Small intestine (tissue), 7 donors: ENCODE results near the gene KLF3. TPM values are rescaled to one million over a fixed set of nuclear protein-coding genes. Genes with fewer than 3 reads are reported as not detected.
A peak's percentile ranks its signal among the peaks of the same experiment; 100 is the strongest.

Source experiments
- DNase-seq, 2 donors: peaks; one replicate each; pipeline versions ENCODE4 v3.0.0 to v3.0.0-alpha.2; 2013
- FAIRE-seq: peaks from 2 replicates; lab custom pipeline; 2012; peaks lifted over from hg19 to GRCh38; lab: Jason Lieb, UNC
- H3K27ac ChIP-seq, 3 donors: one replicate each; pipeline ENCODE4 v1.5.1; 2013; ENCODE audit warnings: low read length in 2 of 3, mild to moderate bottlenecking in 2 of 3, control low read depth in 1 of 3, inconsistent platforms in 1 of 3, low read depth in 1 of 3, moderate library complexity in 1 of 3
- H3K27me3 ChIP-seq, 3 donors: one replicate each; pipeline ENCODE4 v1.6.1; 2013; ENCODE audit warnings: low read length in 3 of 3, inconsistent platforms in 1 of 3; ENCODE audit not compliant: control insufficient read depth in 3 of 3, insufficient read depth in 3 of 3
- H3K36me3 ChIP-seq, 3 donors: one replicate each; pipeline ENCODE4 v1.6.1; 2013; ENCODE audit warnings: low read length in 3 of 3, inconsistent platforms in 1 of 3, low read depth in 1 of 3, mild to moderate bottlenecking in 1 of 3, moderate library complexity in 1 of 3; ENCODE audit not compliant: control insufficient read depth in 3 of 3, insufficient read depth in 2 of 3
- H3K4me1 ChIP-seq, 3 donors: one replicate each; pipeline ENCODE4 v1.6.1; 2013; ENCODE audit warnings: low read length in 2 of 3, inconsistent platforms in 1 of 3, low read depth in 1 of 3, mild to moderate bottlenecking in 1 of 3, moderate library complexity in 1 of 3; ENCODE audit not compliant: control insufficient read depth in 3 of 3, insufficient read depth in 2 of 3
- H3K4me3 ChIP-seq, 3 donors: one replicate each; pipeline ENCODE4 v1.5.1; 2013; ENCODE audit warnings: low read length in 3 of 3, control low read depth in 1 of 3, inconsistent platforms in 1 of 3, low read depth in 1 of 3, mild to moderate bottlenecking in 1 of 3, moderate library complexity in 1 of 3
- H3K9me3 ChIP-seq, 2 donors: one replicate each; pipeline ENCODE4 v1.6.1; 2013; ENCODE audit warnings: low read depth in 1 of 2, low read length in 1 of 2; ENCODE audit not compliant: control insufficient read depth in 2 of 2, insufficient read depth in 1 of 2
- WGBS, 3 donors: extraction: QIAGEN DNeasy Blood & Tissue Kit; methylation state at CpG; one replicate each; pipeline ENCODE4 v1.1.7; 2013; 5-methylcytosine and 5-hydroxymethylcytosine counted together
- polyA plus RNA-seq, 4 donors: library from polyadenylated mRNA; stranded (reverse) in 3 of 4; unstranded in 1 of 4; fragments of 200-250 nt in 3 of 4; fragments of 120-200 nt in 1 of 4; gene quantifications; one replicate each; pipeline versions ENCODE4 v1.2.1 to v1.2.3, GENCODE V29; 2013
- donor health status: healthy with polysubstance abuse.
- donor health status: control.
- donor health status: control.
- donor health status: Bipolar disorder and iron deficiency.
- donor health status: healthy.

KLF3 gene
- polyA plus RNA-seq, 4 donors = 32.0 to 91.0 (median 34.5) TPM

GRCh38 chr4:38659346-38659745 is 4.7 kb upstream of the KLF3 start:
- Histone ChIP-seq H3K4me3 (no peak overlapping the region), H3K36me3 (no peaks in the 10 kb centered on the region), H3K27ac (no peak overlapping the region), H3K4me1 (peaks cover 0 to 15% (median 0%) of the 10 kb centered on the region in 3 donors), H3K9me3 (no peaks in the 10 kb centered on the region), H3K27me3 (no peaks in the 10 kb centered on the region)
- WGBS, 3 donors = 74 to 78% (median 78%) methylated on average over 3 of the region's 3 CpGs
- no peak for FAIRE-seq
- no peak for DNase-seq

GRCh38 chr4:38660838-38661237 is 3.2 kb upstream of the KLF3 start:
- WGBS, 3 donors = 96 to 98% (median 96%) methylated on average over 4 of the region's 4 CpGs
- Histone ChIP-seq H3K27ac (no peak overlapping the region), H3K36me3 (no peaks in the 10 kb centered on the region), H3K27me3 (no peaks in the 10 kb centered on the region), H3K4me1 (peaks cover 0 to 15% (median 0%) of the 10 kb centered on the region in 3 donors), H3K9me3 (no peaks in the 10 kb centered on the region), H3K4me3 (no peak overlapping the region)
- FAIRE-seq = no peak
- DNase-seq = no peak

GRCh38 chr4:38661371-38661770 is 2.6 kb upstream of the KLF3 start:
- no peak for FAIRE-seq
- Histone ChIP-seq H3K27ac (peak overlapping the region in 2 of 3 donors; percentile 18 to 98), H3K27me3 (no peaks in the 10 kb centered on the region), H3K4me1 (peaks cover 0 to 15% (median 0%) of the 10 kb centered on the region in 3 donors), H3K9me3 (no peaks in the 10 kb centered on the region), H3K36me3 (no peaks in the 10 kb centered on the region), H3K4me3 (no peak overlapping the region)
- WGBS, 3 donors = 91 to 97% (median 97%) methylated on average over 3 of the region's 3 CpGs
- no peak for DNase-seq

GRCh38 chr4:38662522-38663089 is 1.4 kb upstream of the KLF3 start:
- Histone ChIP-seq H3K4me3 (peak overlapping the region; percentile 59 to 100 (median 70)), H3K36me3 (no peaks in the 10 kb centered on the region), H3K4me1 (peaks cover 0 to 19% (median 0%) of the 10 kb centered on the region in 3 donors), H3K27ac (peak overlapping the region; percentile 98 to 100 (median 99)), H3K27me3 (no peaks in the 10 kb centered on the region), H3K9me3 (no peaks in the 10 kb centered on the region)
- DNase-seq = peak; percentile 63 to 66
- no peak for FAIRE-seq
- 11 to 28% (median 26%) methylated on average over 26 of the region's 26 CpGs for WGBS, 3 donors

GRCh38 chr4:38663090-38663800 is 754 bp upstream of the KLF3 start:
- H3K9me3 ChIP-seq = no peaks in the 10 kb centered on the region
- H3K36me3 ChIP-seq = no peaks in the 10 kb centered on the region
- peak overlapping the region; percentile 98 to 100 (median 99) for H3K27ac ChIP-seq
- 0 to 1% (median 1%) methylated on average over 35 to 85 of the region's 85 CpGs for WGBS, 3 donors
- no peaks in the 10 kb centered on the region for H3K27me3 ChIP-seq
- DNase-seq (peak in 1 of 2 donors; percentile 83), FAIRE-seq (no peak)
- peaks cover 0 to 21% (median 0%) of the 10 kb centered on the region in 3 donors for H3K4me1 ChIP-seq
- peak overlapping the region; percentile 59 to 100 (median 70) for H3K4me3 ChIP-seq

GRCh38 chr4:38664706-38665401 is 855 bp downstream of the KLF3 start:
- FAIRE-seq (no peak), DNase-seq (peak; percentile 68 to 84)
- Histone ChIP-seq H3K9me3 (no peaks in the 10 kb centered on the region), H3K4me3 (peak overlapping the region; percentile 87 to 100 (median 100)), H3K27ac (peak overlapping the region; percentile 96 to 100 (median 98)), H3K36me3 (peaks cover 0 to 3% (median 0%) of the 10 kb centered on the region in 3 donors), H3K4me1 (peaks cover 0 to 33% (median 4%) of the 10 kb centered on the region in 3 donors), H3K27me3 (no peaks in the 10 kb centered on the region)
- WGBS, 3 donors = 1 to 3% (median 2%) methylated on average over 18 to 53 of the region's 53 CpGs

- 6 to 15% (median 14%) methylated on average over 5 of the region's 5 CpGs for WGBS, 3 donors
- H3K27me3 ChIP-seq = no peaks in the 10 kb centered on the region
- H3K36me3 ChIP-seq = peaks cover 0 to 7% (median 0%) of the 10 kb centered on the region in 3 donors
- FAIRE-seq = no peak
- DNase-seq = peak; percentile 33 to 48
- H3K27ac ChIP-seq = peak overlapping the region; percentile 77 to 96 (median 88)
- H3K9me3 ChIP-seq = no peaks in the 10 kb centered on the region
- H3K4me1 ChIP-seq = peaks cover 2 to 42% (median 8%) of the 10 kb centered on the region in 3 donors
- H3K4me3 ChIP-seq = peak overlapping the region; percentile 11 to 87 (median 42)
Measured at GRCh38 chr4:38665551-38666411, 1.8 kb downstream of the KLF3 start.
